T-cell (primary cell): ENCODE measurements around the gene EVC. TPM values are rescaled to one million over a fixed set of nuclear protein-coding genes. Genes with fewer than 3 reads are reported as not detected.
"Not testable (repeated sequence)": the region's sequence is repeated elsewhere in the genome, so short reads cannot be mapped to it uniquely, and the experiment has no call there.

ENCODE experiments used
- ATAC-seq, 4 experiments: fragments of 200-7000 bp in 3 of 4; fragments of 150-1000 bp in 1 of 4; cut with Tn5 transposase; replicated peaks in 1 of 4; 1 replicate in 3 of 4; 2 replicates in 1 of 4; pipeline ENCODE4 v1.10.0; 2021; ENCODE audit warnings: moderate library complexity in 3 of 4, mild to moderate bottlenecking in 2 of 4, moderate number of reproducible peaks in 1 of 4
- CTCF ChIA-PET, 2 donors: fragments of 300-600 bp; sonication (Branson Sonifier 250); formaldehyde crosslinking; loops; one replicate each; lab custom pipeline; 2022; ENCODE audit warnings: antibody characterized with exemption in 2 of 2; lab: Charles Lee
- POLR2A ChIA-PET, 2 donors: fragments of 300-600 bp; sonication (Branson Sonifier 250); formaldehyde crosslinking; loops; one replicate each; lab custom pipeline; 2022; ENCODE audit warnings: antibody characterized with exemption in 2 of 2; lab: Charles Lee
- DNase-seq, 35 experiments: peaks; one replicate each; pipeline versions ENCODE4 v3.0.0 to v3.0.0-alpha.2; 2013 to 2023
- H3K27ac ChIP-seq: one replicate; pipeline ENCODE4 v1.5.1; 2013; ENCODE audit warnings: low read length
- H3K27me3 ChIP-seq, 2 experiments: replicated peaks in 1 of 2; 1 replicate in 1 of 2; 2 replicates in 1 of 2; pipeline versions ENCODE4 v1.6.1 to v1.7.0; 2013; ENCODE audit warnings: low read length in 1 of 2, mixed read lengths in 1 of 2; ENCODE audit not compliant: control insufficient read depth in 2 of 2, insufficient read depth in 2 of 2; ENCODE audit errors: extremely low read depth in 1 of 2
- H3K36me3 ChIP-seq, 2 donors: 1 replicate in 1 of 2; 2 replicates in 1 of 2; pipeline versions ENCODE4 v1.6.1 to v1.7.0; 2013; ENCODE audit warnings: low read length in 1 of 2; ENCODE audit not compliant: control insufficient read depth in 2 of 2, insufficient read depth in 1 of 2; ENCODE audit errors: extremely low read depth in 1 of 2
- H3K4me1 ChIP-seq, 2 experiments: 1 replicate in 1 of 2; 2 replicates in 1 of 2; pipeline versions ENCODE4 v1.6.1 to v1.7.0; 2013; ENCODE audit warnings: low read length in 2 of 2, mixed read lengths in 1 of 2; ENCODE audit not compliant: insufficient read depth in 2 of 2, control insufficient read depth in 1 of 2; ENCODE audit errors: extremely low read depth in 1 of 2
- H3K4me3 ChIP-seq, 2 donors: 1 replicate in 1 of 2; 2 replicates in 1 of 2; pipeline versions ENCODE4 v1.5.1 to v1.7.0; 2013; ENCODE audit warnings: mild to moderate bottlenecking in 2 of 2, low read length in 1 of 2, moderate library complexity in 1 of 2; ENCODE audit not compliant: control insufficient read depth in 1 of 2; ENCODE audit errors: extremely low read depth in 1 of 2
- H3K9me3 ChIP-seq: 2 replicates; pipeline ENCODE4 v1.7.0; 2013
- H3K27ac Mint-ChIP-seq, 2 donors: one replicate each; pipeline ENCODE4 v1.8.0; 2020 to 2021; ENCODE audit warnings: mild to moderate bottlenecking in 2 of 2, mixed read lengths in 2 of 2
- H3K27me3 Mint-ChIP-seq, 2 donors: one replicate each; pipeline ENCODE4 v1.8.0; 2021 to 2022; ENCODE audit warnings: mixed read lengths in 2 of 2
- H3K36me3 Mint-ChIP-seq: one replicate; pipeline ENCODE4 v1.8.0; 2021; ENCODE audit warnings: mixed read lengths
- H3K4me1 Mint-ChIP-seq, 3 donors: one replicate each; pipeline ENCODE4 v1.8.0; 2020 to 2022; ENCODE audit warnings: mixed read lengths in 3 of 3, mild to moderate bottlenecking in 1 of 3
- H3K4me3 Mint-ChIP-seq, 3 donors: one replicate each; pipeline ENCODE4 v1.8.0; 2020 to 2022; ENCODE audit warnings: mild to moderate bottlenecking in 3 of 3, mixed read lengths in 3 of 3, moderate library complexity in 3 of 3
- H3K9me3 Mint-ChIP-seq, 3 donors: one replicate each; pipeline ENCODE4 v1.8.0; 2020 to 2022; ENCODE audit warnings: mixed read lengths in 3 of 3
- WGBS: methylation state at CpG from one replicate; pipeline ENCODE4 v1.1.5; 2013; ENCODE audit warnings: missing lambda C conversion rate; ENCODE audit not compliant: insufficient coverage; 5-methylcytosine and 5-hydroxymethylcytosine counted together
- total RNA-seq, 35 experiments: library from RNA in 6 of 35; stranded (reverse) in 6 of 35; fragments of 120-200 nt in 1 of 35; gene quantifications; one replicate each; pipeline versions ENCODE4 v1.2.1 to v1.2.4 and lab custom pipeline; 2013 to 2026

The EVC gene
- total RNA-seq, 5 donors from 2014 or later (not counting 1 experiment from before 2014, with no cell fraction given): 0.40 to 3.6 (median 1.6) TPM

DNA sequence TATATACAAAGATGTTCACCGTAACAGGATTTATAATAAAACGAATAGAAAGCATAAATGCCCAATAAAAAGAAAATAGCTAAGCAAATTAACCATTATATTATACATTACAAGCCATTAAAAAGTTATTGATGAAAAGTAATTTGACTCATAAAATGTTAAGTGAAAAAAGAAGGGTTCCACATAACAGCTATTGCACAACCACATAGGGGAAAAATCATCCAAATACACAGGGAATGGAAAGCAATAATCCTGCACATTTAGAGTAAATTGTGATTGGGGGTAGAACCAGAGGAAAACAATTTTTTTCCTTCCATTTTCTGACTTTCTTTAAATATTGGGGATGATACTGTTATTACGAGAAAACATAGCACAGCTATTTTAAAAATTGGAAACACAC is 143.9 kb downstream of the EVC start:
- no CpG with 5 or more reads among the region's 3 CpGs for WGBS
- Histone ChIP-seq H3K27ac (no peak overlapping the region), H3K36me3 (no peaks in the 10 kb centered on the region), H3K9me3 (no peaks in the 10 kb centered on the region), H3K27me3 (peaks cover 0 to 25% of the 10 kb centered on the region in 2 experiments), H3K4me1 (no peaks in the 10 kb centered on the region), H3K4me3 (no peak overlapping the region)
- no peaks in the 10 kb centered on the region for H3K4me1 Mint-ChIP-seq
- peaks cover 5 to 14% of the 10 kb centered on the region in 2 donors for H3K27me3 Mint-ChIP-seq
- no peak overlapping the region for H3K27ac Mint-ChIP-seq
- ChIA-PET POLR2A (no interaction called here), CTCF (no interaction called here)
- DNase-seq (no peak), ATAC-seq (no peak)
- H3K4me3 Mint-ChIP-seq: no peak overlapping the region
- H3K36me3 Mint-ChIP-seq: no peaks in the 10 kb centered on the region
- no peaks in the 10 kb centered on the region for H3K9me3 Mint-ChIP-seq

DNA sequence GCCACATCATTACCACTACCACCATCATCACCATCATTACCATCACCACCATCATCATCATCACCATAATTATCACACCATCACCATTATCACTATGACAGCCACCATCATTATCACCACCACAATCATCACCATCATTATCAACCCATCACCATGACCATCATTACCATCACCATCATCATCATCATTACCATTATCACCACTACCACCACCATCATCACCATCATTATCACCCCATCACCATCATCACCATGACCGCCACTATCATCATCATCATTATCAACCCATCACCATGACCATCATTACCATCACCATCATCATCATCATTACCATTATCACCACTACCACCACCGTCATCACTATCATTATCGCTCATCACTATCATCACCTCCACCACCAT is 145.4 kb downstream of the EVC start:
- H3K27ac ChIP-seq, H3K4me1 ChIP-seq, H3K9me3 ChIP-seq, H3K9me3 Mint-ChIP-seq, POLR2A ChIA-PET, H3K27ac Mint-ChIP-seq, H3K36me3 Mint-ChIP-seq, H3K4me3 ChIP-seq, DNase-seq, ATAC-seq, CTCF ChIA-PET, H3K4me1 Mint-ChIP-seq, H3K27me3 Mint-ChIP-seq, H3K36me3 ChIP-seq, H3K4me3 Mint-ChIP-seq: not testable (repeated sequence)
- WGBS: 94% methylated on average over 3 of the region's 3 CpGs
- H3K27me3 ChIP-seq: peaks cover 0 to 16% of the 10 kb centered on the region in 2 experiments

DNA sequence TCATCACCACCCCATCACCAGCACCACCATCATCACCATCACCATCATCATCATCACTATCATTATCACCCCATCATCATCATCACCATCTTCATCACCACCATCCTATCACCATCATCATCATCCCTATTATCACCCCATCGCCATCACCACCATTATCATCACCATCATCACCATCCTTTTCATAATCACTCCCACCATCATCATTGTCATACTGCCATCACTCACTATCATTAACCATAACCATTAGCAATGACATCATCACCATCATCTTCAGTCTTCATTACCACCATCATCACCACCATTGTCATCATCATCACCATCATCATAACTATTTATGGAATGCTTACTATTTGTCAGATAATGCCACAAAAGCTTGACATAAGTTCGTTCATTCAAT is 146.2 kb downstream of the EVC start:
- POLR2A ChIA-PET: no interaction called here
- ATAC-seq (no peak), DNase-seq (no peak)
- H3K27me3 Mint-ChIP-seq: peaks cover 0 to 4% of the 10 kb centered on the region in 2 donors
- no peaks in the 10 kb centered on the region for H3K36me3 Mint-ChIP-seq
- Histone ChIP-seq H3K4me3 (no peak overlapping the region), H3K27me3 (peaks cover 0 to 13% of the 10 kb centered on the region in 2 experiments), H3K9me3 (no peaks in the 10 kb centered on the region), H3K27ac (no peak overlapping the region), H3K36me3 (no peaks in the 10 kb centered on the region), H3K4me1 (no peaks in the 10 kb centered on the region)
- no peak overlapping the region for H3K4me3 Mint-ChIP-seq
- no peak overlapping the region for H3K27ac Mint-ChIP-seq
- CTCF ChIA-PET: no interaction called here
- no peaks in the 10 kb centered on the region for H3K4me1 Mint-ChIP-seq
- no peaks in the 10 kb centered on the region for H3K9me3 Mint-ChIP-seq
- WGBS: 90% methylated on average over 1 of the region's 2 CpGs

DNA sequence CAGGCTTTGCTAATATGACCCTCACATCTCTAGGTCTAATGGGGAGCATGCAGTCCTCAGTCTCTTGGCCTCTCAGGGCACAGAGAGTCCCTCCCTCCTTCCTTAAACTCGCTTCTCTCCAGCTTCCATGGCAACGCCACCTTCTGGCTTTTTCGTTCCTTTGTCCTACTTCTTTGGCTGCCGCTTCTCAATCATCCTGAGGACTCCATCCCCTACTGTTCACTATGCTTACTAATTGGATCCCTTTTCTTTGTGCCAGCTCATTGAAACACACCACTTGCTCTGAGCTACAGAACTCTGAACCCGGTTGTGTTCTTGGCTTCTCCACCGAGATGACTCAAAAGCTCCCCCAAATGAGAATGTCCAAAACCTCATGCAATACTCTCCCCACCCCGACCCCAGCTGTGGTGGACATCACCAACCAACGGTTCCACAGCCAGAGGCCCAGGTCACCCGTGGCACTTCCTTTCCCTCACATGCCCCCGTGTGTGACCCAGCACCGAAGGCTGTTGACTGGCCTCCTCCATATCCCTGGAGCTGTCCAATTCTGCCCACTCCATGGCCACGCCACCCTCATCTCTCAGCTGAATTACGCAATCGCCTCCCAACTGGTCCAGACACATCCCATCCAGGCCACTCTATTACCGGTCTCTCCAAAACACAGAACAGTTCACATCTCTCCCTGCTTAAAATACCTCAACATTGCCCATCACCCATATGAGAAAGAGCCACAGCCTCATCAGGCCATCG is 147.2 kb downstream of the EVC start:
- Mint-ChIP-seq H3K9me3 (no peaks in the 10 kb centered on the region), H3K27me3 (peaks cover 0 to 3% of the 10 kb centered on the region in 2 donors), H3K4me1 (peaks cover 0 to 1% (median 0%) of the 10 kb centered on the region in 3 donors), H3K36me3 (no peaks in the 10 kb centered on the region), H3K4me3 (no peak overlapping the region), H3K27ac (no peak overlapping the region)
- H3K27ac ChIP-seq: no peak overlapping the region
- ChIA-PET CTCF (no interaction called here), POLR2A (no interaction called here)
- whole genome bisulfite sequencing: 84% methylated on average over 13 of the region's 16 CpGs
- no peaks in the 10 kb centered on the region for H3K4me1 ChIP-seq
- H3K9me3 ChIP-seq: no peaks in the 10 kb centered on the region
- no peak for ATAC-seq
- DNase-seq: no peak
- peaks cover 0 to 13% of the 10 kb centered on the region in 2 experiments for H3K27me3 ChIP-seq
- H3K36me3 ChIP-seq: no peaks in the 10 kb centered on the region
- H3K4me3 ChIP-seq: no peak overlapping the region

DNA sequence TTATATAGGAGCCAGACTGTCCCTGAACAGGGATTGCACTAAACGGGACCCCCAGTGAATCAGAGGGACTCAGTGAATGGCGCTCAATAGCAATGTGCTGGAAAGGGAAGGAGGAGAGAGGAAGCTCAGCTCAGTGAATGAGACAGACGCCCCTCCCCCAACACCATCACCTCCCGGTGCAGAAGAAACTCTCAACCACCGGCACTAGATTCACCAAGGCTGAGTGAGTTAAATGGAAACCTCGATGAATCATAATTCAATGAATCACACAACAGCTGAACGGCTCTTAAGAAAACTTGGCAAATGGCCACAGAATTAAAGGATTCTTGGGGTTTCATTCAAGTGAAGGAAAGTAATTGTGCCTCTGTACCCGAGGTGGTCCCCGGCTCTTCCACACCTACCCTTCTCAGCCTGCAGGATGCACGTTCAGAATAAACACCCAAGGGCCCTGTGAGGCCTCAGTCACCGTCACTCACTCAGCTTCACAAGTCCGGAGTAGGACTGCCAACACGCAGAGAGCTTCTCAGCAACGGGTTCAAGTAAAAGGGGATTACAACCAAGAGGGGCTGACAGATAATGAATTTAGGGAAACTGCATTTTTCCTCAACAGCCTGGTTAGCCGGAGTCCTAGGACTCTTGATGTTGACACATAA is 152.6 kb downstream of the EVC start:
- peaks cover 5 to 13% of the 10 kb centered on the region in 2 donors for H3K27me3 Mint-ChIP-seq
- Histone ChIP-seq H3K36me3 (no peaks in the 10 kb centered on the region), H3K27me3 (peaks cover 0 to 23% of the 10 kb centered on the region in 2 experiments), H3K4me1 (peaks cover 4 to 11% of the 10 kb centered on the region in 2 experiments), H3K9me3 (no peaks in the 10 kb centered on the region), H3K4me3 (no peak overlapping the region), H3K27ac (no peak overlapping the region)
- H3K4me1 Mint-ChIP-seq: peaks cover 20 to 26% (median 24%) of the 10 kb centered on the region in 3 donors
- H3K27ac Mint-ChIP-seq: no peak overlapping the region
- no peak for ATAC-seq
- DNase-seq: no peak
- CTCF ChIA-PET: no interaction called here
- POLR2A ChIA-PET: no interaction called here
- WGBS: 59% methylated on average over 5 of the region's 15 CpGs
- no peaks in the 10 kb centered on the region for H3K9me3 Mint-ChIP-seq
- no peak overlapping the region for H3K4me3 Mint-ChIP-seq
- no peaks in the 10 kb centered on the region for H3K36me3 Mint-ChIP-seq
